ENCODE data around the gene ATP1A4.

- TF ChIP-seq, protein P1, sequence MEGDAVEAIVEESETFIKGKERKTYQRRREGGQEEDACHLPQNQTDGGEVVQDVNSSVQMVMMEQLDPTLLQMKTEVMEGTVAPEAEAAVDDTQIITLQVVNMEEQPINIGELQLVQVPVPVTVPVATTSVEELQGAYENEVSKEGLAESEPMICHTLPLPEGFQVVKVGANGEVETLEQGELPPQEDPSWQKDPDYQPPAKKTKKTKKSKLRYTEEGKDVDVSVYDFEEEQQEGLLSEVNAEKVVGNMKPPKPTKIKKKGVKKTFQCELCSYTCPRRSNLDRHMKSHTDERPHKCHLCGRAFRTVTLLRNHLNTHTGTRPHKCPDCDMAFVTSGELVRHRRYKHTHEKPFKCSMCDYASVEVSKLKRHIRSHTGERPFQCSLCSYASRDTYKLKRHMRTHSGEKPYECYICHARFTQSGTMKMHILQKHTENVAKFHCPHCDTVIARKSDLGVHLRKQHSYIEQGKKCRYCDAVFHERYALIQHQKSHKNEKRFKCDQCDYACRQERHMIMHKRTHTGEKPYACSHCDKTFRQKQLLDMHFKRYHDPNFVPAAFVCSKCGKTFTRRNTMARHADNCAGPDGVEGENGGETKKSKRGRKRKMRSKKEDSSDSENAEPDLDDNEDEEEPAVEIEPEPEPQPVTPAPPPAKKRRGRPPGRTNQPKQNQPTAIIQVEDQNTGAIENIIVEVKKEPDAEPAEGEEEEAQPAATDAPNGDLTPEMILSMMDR (IDR thresholded peaks at IDR 0.05) = no peak
- TF ChIP-seq POLR2A (IDR thresholded peaks at IDR 0.05) = no peak
Measured at GRCh38 chr1:160123726-160124125, 27.7 kb upstream of the ATP1A4 start.

All from uterus (tissue), 2 donors.